AG08395 (cell line): ENCODE data around the gene TRMU.
"Not testable (repeated sequence)": the region's sequence is repeated elsewhere in the genome, so short reads cannot be mapped to it uniquely, and the experiment has no call there.

Experiments used
- DNase-seq: peaks from one replicate; pipeline ENCODE4 v3.0.0; 2012; ENCODE audit warnings: mixed read lengths, low spot score

TRMU gene

GRCh38 chr22:46387748-46388147, 52.2 kb downstream of the TRMU start:
- DNase-seq, result no peak

GRCh38 chr22:46388647-46389046, 53.1 kb downstream of the TRMU start:
- no peak for DNase-seq

- DNase-seq, result no peak
Observed at GRCh38 chr22:46389081-46389480, 53.6 kb downstream of the TRMU start.

GRCh38 chr22:46390105-46390651, 54.7 kb downstream of the TRMU start:
- no peak for DNase-seq

- peak; percentile 89 for DNase-seq
Observed at GRCh38 chr22:46390652-46391301, 55.3 kb downstream of the TRMU start.

- no peak for DNase-seq
Observed at GRCh38 chr22:46391486-46392136, 56.1 kb downstream of the TRMU start.

GRCh38 chr22:46392137-46392844, 56.8 kb downstream of the TRMU start:
- no peak for DNase-seq

GRCh38 chr22:46393873-46394272, 58.4 kb downstream of the TRMU start:
- no peak for DNase-seq

- no peak for DNase-seq
Observed at GRCh38 chr22:46394622-46395021, 59.1 kb downstream of the TRMU start.

GRCh38 chr22:46395145-46395544, 59.6 kb downstream of the TRMU start:
- DNase-seq, result no peak

- not testable (repeated sequence) for DNase-seq
Observed at GRCh38 chr22:46397049-46397448, 61.5 kb downstream of the TRMU start.

GRCh38 chr22:46397514-46397913, 62.0 kb downstream of the TRMU start:
- no peak for DNase-seq

- DNase-seq, result no peak
Observed at GRCh38 chr22:46397951-46398350, 62.4 kb downstream of the TRMU start.

GRCh38 chr22:46399251-46400024, 63.9 kb downstream of the TRMU start:
- no peak for DNase-seq

- no peak for DNase-seq
Observed at GRCh38 chr22:46401370-46401769, 65.9 kb downstream of the TRMU start.

GRCh38 chr22:46402505-46402904, 67.0 kb downstream of the TRMU start:
- DNase-seq, result no peak

GRCh38 chr22:46403880-46404279, 68.4 kb downstream of the TRMU start:
- DNase-seq, result not testable (repeated sequence)

- DNase-seq, result no peak
Observed at GRCh38 chr22:46405901-46406300, 70.4 kb downstream of the TRMU start.

GRCh38 chr22:46406349-46406748, 70.8 kb downstream of the TRMU start:
- DNase-seq, result no peak

GRCh38 chr22:46406791-46407190, 71.3 kb downstream of the TRMU start:
- DNase-seq, result no peak
